Endothelial cell of umbilical vein (primary cell): ENCODE data around the gene LCN6.

Experiments used
- POLR2A ChIP-seq: IDR thresholded peaks from 2 replicates; pipeline ENCODE4 v1.6.1; 2012; ENCODE audit warnings: low read depth, mild to moderate bottlenecking, control low read depth, low read length
- POLR2AphosphoS5 ChIP-seq: IDR thresholded peaks from 2 replicates; pipeline ENCODE4 v1.6.1; 2012; ENCODE audit warnings: low read depth, mild to moderate bottlenecking, control low read depth, low read length, moderate library complexity; ENCODE audit not compliant: insufficient read depth
- TF ChIP-seq, protein P1 (sequence below), 2 donors: IDR thresholded peaks; 1 replicate in 1 of 2; 2 replicates in 1 of 2; pipeline ENCODE4 v1.5.1; 2011; ENCODE audit warnings: low read length in 2 of 2, mild to moderate bottlenecking in 2 of 2, moderate library complexity in 2 of 2, control low read depth in 1 of 2, inconsistent platforms in 1 of 2, low read depth in 1 of 2; ENCODE audit not compliant: insufficient read depth in 1 of 2; ENCODE audit errors: extremely low read depth in 1 of 2
- TF ChIP-seq, protein P2 (sequence below): IDR thresholded peaks from 2 replicates; pipeline ENCODE4 v1.6.1; 2011; ENCODE audit not compliant: insufficient read depth, insufficient read length

- TF ChIP-seq, protein P1, sequence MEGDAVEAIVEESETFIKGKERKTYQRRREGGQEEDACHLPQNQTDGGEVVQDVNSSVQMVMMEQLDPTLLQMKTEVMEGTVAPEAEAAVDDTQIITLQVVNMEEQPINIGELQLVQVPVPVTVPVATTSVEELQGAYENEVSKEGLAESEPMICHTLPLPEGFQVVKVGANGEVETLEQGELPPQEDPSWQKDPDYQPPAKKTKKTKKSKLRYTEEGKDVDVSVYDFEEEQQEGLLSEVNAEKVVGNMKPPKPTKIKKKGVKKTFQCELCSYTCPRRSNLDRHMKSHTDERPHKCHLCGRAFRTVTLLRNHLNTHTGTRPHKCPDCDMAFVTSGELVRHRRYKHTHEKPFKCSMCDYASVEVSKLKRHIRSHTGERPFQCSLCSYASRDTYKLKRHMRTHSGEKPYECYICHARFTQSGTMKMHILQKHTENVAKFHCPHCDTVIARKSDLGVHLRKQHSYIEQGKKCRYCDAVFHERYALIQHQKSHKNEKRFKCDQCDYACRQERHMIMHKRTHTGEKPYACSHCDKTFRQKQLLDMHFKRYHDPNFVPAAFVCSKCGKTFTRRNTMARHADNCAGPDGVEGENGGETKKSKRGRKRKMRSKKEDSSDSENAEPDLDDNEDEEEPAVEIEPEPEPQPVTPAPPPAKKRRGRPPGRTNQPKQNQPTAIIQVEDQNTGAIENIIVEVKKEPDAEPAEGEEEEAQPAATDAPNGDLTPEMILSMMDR (IDR thresholded peaks at IDR 0.05; ENCODE audit: extremely low read depth in 1 of 2, insufficient read depth in 1 of 2, low read depth in 1 of 2, low read length in 2 of 2): peak; percentile 42 to 49
- no peak for TF ChIP-seq POLR2A
- TF ChIP-seq POLR2AphosphoS5: no peak
- TF ChIP-seq, protein P2, sequence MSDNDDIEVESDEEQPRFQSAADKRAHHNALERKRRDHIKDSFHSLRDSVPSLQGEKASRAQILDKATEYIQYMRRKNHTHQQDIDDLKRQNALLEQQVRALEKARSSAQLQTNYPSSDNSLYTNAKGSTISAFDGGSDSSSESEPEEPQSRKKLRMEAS: no peak
These were observed 21.6 kb downstream of the LCN6 start for GRCh38 chr9:136726631-136727191.
